ENCODE results near the gene EPB41. TPM values are rescaled to one million over a fixed set of nuclear protein-coding genes. Genes with fewer than 3 reads are reported as not detected.
A peak's percentile ranks its signal among the peaks of the same experiment; 100 is the strongest.

EPB41 gene
- total RNA-seq, 1 experiment from 2014 or later = 41.7 TPM

- Histone ChIP-seq H3K4me1 (ENCODE audit: control insufficient read depth in 1 of 2, insufficient read depth in 2 of 2, low read length in 2 of 2) (peaks cover 20 to 48% of the 10 kb centered on the region in 2 experiments), H4K20me1 (ENCODE audit: insufficient read depth) (no peaks in the 10 kb centered on the region), H3K79me2 (ENCODE audit: insufficient read depth, low read length) (peaks cover 5% of the 10 kb centered on the region; the same call in 1 of the 2 replicates), H3K27ac (ENCODE audit: low read depth, low read length) (peak overlapping the region; percentile 72; the same call in 1 of the 2 replicates), H3K4me2 (ENCODE audit: low read length) (peak overlapping the region; percentile 99), H3K4me3 (replicated peaks in 1 of 2; ENCODE audit: low read depth in 1 of 2, low read length in 2 of 2) (peak overlapping the region; percentile 95 to 96), H2AFZ (ENCODE audit: low read depth, low read length, poor library complexity, severe bottlenecking) (peak overlapping the region; percentile 4), H3K36me3 (ENCODE audit: control insufficient read depth in 1 of 2, insufficient read depth in 2 of 2, low read length in 2 of 2) (no peaks in the 10 kb centered on the region), H3K9me3 (ENCODE audit: control insufficient read depth in 1 of 2, insufficient read depth in 1 of 2, low read depth in 1 of 2, low read length in 2 of 2) (no peaks in the 10 kb centered on the region), H3K27me3 (ENCODE audit: insufficient read depth, low read length) (no peaks in the 10 kb centered on the region), H3K9me2 (ENCODE audit: insufficient read depth) (no peaks in the 10 kb centered on the region), H3K9ac (ENCODE audit: low read length) (peak overlapping the region; percentile 84)
- ATAC-seq (peak; percentile 11), DNase-seq (ENCODE audit: low read depth, low spot score) (no peak)
- TF ChIP-seq POLR2AphosphoS5 (IDR thresholded peaks at IDR 0.05; ENCODE audit: low read depth, low read length) = no peak
- TF ChIP-seq TCF7L2 (IDR thresholded peaks at IDR 0.05; ENCODE audit: borderline replicate concordance, extremely low read depth, insufficient read depth, insufficient read length) = no peak
- peak; percentile 42; the same call in 1 of the 2 replicates for TF ChIP-seq ZFX (IDR thresholded peaks at IDR 0.05)
- no peak for TF ChIP-seq FOSL1 (IDR thresholded peaks at IDR 0.05; ENCODE audit: low read depth)
- TF ChIP-seq ZBTB33 (IDR thresholded peaks at IDR 0.05; ENCODE audit: extremely low read depth, insufficient replicate concordance, low read length) = no peak
- no peak for TF ChIP-seq MAX (IDR thresholded peaks at IDR 0.05)
- TF ChIP-seq ELF1 (IDR thresholded peaks at IDR 0.05; ENCODE audit: borderline replicate concordance, low read depth) = no peak
- TF ChIP-seq POLR2A (IDR thresholded peaks at IDR 0.05; ENCODE audit: borderline replicate concordance, extremely low read depth, insufficient read depth, insufficient read length) = no peak
- no peak for TF ChIP-seq EZH2phosphoT487 (IDR thresholded peaks at IDR 0.05; ENCODE audit: borderline replicate concordance)
- intact Hi-C loops (cut with micrococcal nuclease) = no loop called here
- no TSS peak for BruUV-seq (replicated peaks)
- CTCF ChIA-PET = interaction anchor here (1.2 to 2.0 kb wide), 2 partner anchors 146 to 147 kb away, joined by 3 to 8 read pairs; no protein-coding TSS in a partner anchor
- POLR2A ChIA-PET = interaction anchor here (1.0 kb wide), 1 partner anchor 96 kb away, joined by 3 read pairs; no protein-coding TSS in a partner anchor
- RAD21 ChIA-PET (ENCODE audit: low non-redundant PET in 1 of 2, low total read pairs in 2 of 2, uncharacterized antibody in 2 of 2, unreplicated experiment in 2 of 2) = no interaction called here
These were observed 26.9 kb upstream of the EPB41 start for GRCh38 chr1:28887419-28887834.
